GM21515 (cell line): Measurements from ENCODE around the gene CCNL1.
"Not testable (repeated sequence)": the region's sequence is repeated elsewhere in the genome, so short reads cannot be mapped to it uniquely, and the experiment has no call there.

ENCODE experiments used
- ATAC-seq: cut with Tn5 transposase; IDR thresholded peaks from one replicate; pipeline ENCODE4 v1.9.1; 2021; ENCODE audit not compliant: unreplicated experiment

Gene CCNL1

GRCh38 chr3:157172746-157173145, 12.8 kb upstream of the CCNL1 start:
- ATAC-seq, result no peak

GRCh38 chr3:157170861-157171260, 10.9 kb upstream of the CCNL1 start:
- no peak for ATAC-seq

- no peak for ATAC-seq
These were observed 7.6 kb upstream of the CCNL1 start for GRCh38 chr3:157167371-157168042.

GRCh38 chr3:157166561-157166960, 6.6 kb upstream of the CCNL1 start:
- ATAC-seq, result no peak

- no peak for ATAC-seq
These were observed 6.2 kb upstream of the CCNL1 start for GRCh38 chr3:157166115-157166514.

GRCh38 chr3:157163217-157163953, 3.4 kb upstream of the CCNL1 start:
- no peak for ATAC-seq

GRCh38 chr3:157162620-157163019, 2.7 kb upstream of the CCNL1 start:
- ATAC-seq, result not testable (repeated sequence)

GRCh38 chr3:157160658-157161424, 894 bp upstream of the CCNL1 start:
- ATAC-seq, result peak; percentile 30

GRCh38 chr3:157159037-157159761, 748 bp downstream of the CCNL1 start:
- peak; percentile 44 for ATAC-seq

GRCh38 chr3:157157836-157158235, 2.1 kb downstream of the CCNL1 start:
- ATAC-seq, result no peak

GRCh38 chr3:157156837-157157635, 2.9 kb downstream of the CCNL1 start:
- no peak for ATAC-seq

GRCh38 chr3:157155591-157155990, 4.4 kb downstream of the CCNL1 start:
- ATAC-seq, result no peak

GRCh38 chr3:157154563-157155330, 5.2 kb downstream of the CCNL1 start:
- ATAC-seq, result no peak

- ATAC-seq, result no peak
These were observed 7.0 kb downstream of the CCNL1 start for GRCh38 chr3:157152930-157153329.

- no peak for ATAC-seq
These were observed 7.5 kb downstream of the CCNL1 start for GRCh38 chr3:157152438-157152837.

- ATAC-seq, result no peak
These were observed 8.3 kb downstream of the CCNL1 start for GRCh38 chr3:157151627-157152026.

- ATAC-seq, result no peak
These were observed 8.8 kb downstream of the CCNL1 start for GRCh38 chr3:157151151-157151550.

GRCh38 chr3:157149136-157149696, 10.7 kb downstream of the CCNL1 start:
- no peak for ATAC-seq

- ATAC-seq, result no peak
These were observed 11.6 kb downstream of the CCNL1 start for GRCh38 chr3:157148196-157148889.
